Hippocampal formation (tissue), 2 donors: ENCODE measurements around the gene FBXO22.
"Not testable (repeated sequence)": the region's sequence is repeated elsewhere in the genome, so short reads cannot be mapped to it uniquely, and the experiment has no call there.

Experiments used
- DNase-seq, 2 donors: peaks; one replicate each; lab custom pipeline; 2025; lab: John Stamatoyannopoulos, UW

FBXO22 gene

DNA sequence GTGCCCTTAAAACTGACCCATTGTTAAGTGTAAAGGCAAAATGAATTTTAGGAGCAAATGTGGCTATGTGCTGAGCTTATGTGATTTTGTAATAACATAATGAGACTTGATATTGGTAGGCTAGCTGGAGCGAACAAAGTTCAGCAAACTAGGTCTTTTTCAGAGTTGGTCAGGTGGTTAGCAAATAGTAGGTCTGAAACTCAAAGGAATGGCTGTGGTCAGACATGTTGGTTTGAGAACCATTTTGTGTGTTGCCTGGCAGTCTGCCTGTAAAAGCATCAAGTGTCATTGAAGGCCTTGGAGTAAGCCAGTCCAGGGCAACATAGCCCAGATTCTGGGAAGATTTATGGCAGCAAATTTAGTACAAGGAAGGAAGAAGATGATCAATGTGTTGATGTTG is 16.4 kb downstream of the FBXO22 start:
- DNase-seq, result no peak

- DNase-seq, result no peak
These were observed 18.3 kb downstream of the FBXO22 start for GRCh38 chr15:75921732-75922703.

DNA sequence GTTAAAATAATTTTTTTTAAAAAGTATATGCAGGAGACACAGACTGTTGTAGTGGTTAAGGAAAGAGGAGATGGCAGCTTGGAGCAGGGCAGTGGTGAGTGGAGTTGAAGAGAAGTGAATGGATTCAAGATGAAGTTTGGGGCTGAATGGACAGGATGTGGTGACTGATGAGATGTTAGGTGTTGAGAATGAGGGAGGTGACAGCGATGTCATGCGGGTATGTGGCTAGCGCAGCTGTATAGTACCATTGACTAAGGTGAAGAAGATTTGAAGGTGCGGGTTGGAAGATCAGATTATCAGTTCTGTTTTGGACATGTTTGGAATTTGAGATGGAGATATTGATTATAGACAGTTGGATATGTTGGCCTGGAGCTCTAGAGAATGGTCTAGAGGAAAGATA is 20.1 kb downstream of the FBXO22 start:
- DNase-seq, result no peak

DNA sequence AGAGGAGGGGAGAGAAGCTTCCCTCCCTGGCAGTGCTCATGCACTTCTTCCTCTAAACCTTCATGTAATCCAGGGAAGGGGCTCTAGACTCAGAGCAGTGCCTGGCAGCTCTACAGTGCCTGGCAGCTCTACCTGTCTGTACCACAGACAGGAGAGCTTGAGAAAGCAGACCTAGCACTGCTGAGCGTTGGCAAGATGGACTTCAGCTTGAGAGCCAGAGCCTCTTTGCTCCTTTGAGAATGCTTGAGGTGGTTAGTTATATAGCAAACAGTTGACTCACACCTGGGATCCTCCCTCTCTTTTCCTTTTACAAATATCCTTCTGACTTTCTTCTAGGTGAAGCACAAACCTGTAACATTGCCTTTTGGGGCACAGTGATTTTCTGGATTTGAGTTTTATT is 20.9 kb downstream of the FBXO22 start:
- no peak for DNase-seq

GRCh38 chr15:75925440-75925839 is 21.8 kb downstream of the FBXO22 start:
- DNase-seq, result no peak

DNA sequence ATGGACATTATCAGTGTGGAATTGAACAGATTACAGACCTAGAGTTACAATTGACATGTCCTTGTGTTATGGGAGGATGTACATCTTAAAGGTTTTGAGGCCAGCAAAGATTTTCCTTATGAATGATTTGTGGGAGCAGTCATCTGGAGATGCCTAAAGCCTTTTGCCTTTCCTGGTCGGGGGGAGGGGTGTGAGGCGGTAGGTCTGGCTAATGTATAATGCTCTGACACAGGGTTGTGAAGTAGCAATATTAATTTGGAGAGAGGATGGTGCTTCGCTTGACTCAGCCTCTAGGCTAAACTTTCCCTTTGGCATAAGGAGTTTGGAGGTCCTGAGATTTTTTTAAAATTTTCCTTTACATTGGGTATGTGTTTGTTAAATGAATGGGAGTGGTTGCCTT is 23.3 kb downstream of the FBXO22 start:
- DNase-seq, result no peak

DNA sequence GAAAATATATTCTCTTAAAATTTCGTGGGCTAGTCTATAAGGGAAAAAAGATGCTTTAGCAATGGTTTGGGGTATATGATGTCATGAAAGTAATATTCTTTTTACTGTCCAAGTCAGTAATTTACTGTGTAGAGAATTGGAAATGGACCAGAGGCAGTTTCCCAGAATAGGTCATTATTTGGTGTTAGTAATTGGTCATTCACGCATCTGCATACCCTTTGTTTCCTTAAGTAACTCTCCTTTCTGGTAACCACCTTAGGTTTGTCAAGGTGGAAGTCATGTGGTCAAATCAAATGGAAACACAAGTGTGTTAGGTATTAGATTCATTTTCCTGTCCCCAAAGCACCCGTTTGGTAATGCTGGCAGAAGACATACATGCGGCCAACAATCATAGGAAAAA is 23.9 kb downstream of the FBXO22 start:
- no peak for DNase-seq

DNA sequence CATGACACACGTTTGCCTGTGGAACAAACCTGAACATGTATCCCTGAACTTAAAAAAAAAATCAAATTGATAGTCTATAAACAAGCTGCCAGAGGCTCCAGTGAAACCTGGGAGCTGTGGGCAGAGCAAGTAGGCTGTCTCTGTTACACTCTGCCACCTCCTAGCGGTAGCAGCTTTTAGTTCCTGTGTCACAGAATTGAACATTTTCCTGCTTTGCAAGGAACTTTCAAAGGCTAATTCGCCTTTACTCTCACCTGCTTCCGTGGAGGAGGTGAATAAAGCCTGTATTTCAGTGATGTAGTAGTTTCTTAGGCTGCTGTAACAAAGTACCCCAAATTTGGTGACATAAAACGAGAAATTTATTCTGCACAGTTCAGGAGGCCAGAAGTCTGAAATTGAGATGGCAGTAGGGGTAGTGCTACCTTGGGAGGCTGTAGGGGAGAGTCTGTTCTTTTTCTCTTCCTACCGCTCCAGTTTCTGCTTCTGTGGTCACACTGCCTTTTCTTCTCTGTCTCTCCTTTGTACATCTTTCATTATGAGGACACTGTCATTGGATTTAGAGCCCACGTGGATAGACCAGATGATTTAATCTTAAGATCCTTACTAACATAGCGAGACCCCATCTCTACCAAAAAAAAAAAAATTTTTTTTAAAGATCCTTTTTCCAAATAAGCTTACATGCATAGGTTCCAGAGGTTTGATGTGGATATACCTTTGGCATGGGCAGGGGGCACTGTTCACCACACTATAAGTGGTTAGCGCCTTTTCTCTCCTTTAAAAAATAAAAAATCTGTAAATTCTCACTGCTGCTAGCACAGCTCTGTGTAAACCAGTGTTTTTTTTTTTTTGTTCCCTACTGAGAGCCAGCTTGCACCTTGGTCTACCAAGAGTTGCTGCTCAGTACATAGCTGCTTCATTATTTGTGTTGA is 25.3 kb downstream of the FBXO22 start:
- no peak for DNase-seq

DNA sequence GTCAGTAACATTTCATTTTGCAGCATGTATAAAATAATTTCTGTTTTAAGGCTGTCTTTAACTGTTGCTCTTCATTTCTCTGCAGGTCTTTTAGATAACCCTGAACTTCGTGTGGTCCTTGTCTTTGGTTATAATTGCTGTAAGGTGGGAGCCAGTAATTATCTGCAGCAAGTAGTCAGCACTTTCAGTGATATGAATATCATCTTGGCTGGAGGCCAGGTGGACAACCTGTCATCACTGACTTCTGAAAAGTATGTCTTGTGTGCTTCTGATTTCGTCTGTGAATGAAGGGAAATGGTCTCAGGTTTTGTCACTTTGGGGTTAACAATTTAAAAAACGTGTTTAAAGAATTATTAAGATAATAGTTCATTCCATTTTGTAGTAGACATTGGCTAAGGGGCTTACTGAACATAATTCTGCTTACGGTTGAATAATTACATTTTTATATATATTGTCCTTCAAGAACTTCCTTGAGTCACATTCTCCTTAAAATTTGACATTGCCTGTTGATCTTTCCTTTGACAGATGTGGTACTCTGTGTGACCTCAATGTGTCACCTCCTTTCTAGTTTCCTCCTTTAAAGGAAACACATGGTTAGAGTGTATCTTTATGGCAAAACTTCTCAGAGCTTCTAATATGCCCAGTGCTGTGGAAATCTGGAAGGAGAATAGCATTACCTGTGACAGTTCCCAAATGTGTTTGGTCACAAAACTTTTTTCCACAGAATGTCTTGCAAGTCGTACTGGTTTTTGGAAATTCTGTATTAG is 26.3 kb downstream of the FBXO22 start:
- no peak for DNase-seq

- DNase-seq, result no peak
These were observed 27.2 kb downstream of the FBXO22 start for GRCh38 chr15:75930866-75931265.

- DNase-seq, result no peak
These were observed 38.8 kb downstream of the FBXO22 start for GRCh38 chr15:75942464-75942863.

DNA sequence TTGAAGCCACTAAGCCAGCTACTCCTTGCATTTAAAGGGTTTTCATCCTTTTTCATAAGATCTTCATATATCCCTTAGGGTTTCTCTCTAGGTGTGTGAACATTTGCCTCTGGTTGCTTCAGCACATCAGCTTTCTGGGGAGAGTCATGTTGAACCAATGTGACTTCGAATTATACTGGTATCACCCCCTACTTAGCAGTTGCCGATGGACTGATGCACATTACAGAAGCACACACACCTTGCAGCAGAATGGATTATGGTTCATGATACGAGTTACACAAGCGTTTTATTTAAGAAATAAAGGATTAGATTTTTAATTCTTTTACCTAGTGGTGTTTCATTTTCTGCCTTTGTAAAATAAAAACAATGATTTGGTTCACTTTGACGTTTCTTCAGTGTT is 39.6 kb downstream of the FBXO22 start:
- no peak for DNase-seq

DNA sequence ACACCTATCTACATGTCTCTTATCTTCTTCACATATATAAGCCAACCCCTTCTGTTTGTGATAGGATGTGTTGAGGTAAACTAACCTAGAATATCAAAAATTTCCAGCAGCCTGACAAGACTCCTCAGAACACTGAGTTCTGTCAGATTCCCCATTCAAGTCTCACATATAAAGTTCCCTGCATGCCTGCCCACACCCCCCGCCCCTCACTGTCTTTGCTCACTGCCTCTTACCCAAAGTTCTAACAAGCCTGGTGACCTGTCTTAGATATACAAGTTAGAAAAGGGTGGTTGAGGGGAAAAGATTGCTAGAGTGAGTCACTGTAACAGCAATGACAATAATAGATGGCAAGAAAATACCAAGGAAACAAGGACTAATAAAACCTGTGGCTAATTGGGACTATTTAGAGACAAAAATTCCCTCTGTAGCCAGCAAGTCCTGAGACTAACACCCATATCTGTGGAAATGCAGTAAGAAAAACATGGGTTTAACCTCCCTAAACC is 40.1 kb downstream of the FBXO22 start:
- DNase-seq, result no peak

DNA sequence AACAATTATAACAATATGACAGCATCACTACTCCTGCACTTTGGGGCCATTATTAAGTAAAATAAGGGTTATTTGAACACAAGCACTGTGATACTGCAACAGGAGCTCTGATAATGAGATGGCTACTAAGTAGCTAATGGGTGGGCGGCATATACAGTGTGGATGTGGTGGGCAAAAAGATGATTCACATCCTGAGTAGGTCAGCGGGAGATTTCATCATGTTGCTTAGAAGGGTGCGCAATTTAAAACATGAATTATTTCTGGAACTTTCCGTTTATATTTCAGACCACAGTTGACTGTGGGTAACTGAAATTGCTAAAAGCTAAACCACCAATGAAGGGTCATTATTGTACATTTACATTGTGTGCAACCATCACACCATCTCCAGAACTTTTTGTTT is 42.3 kb downstream of the FBXO22 start:
- no peak for DNase-seq

GRCh38 chr15:75947092-75947491 is 43.4 kb downstream of the FBXO22 start:
- DNase-seq, result no peak

GRCh38 chr15:75948761-75949296 is 45.2 kb downstream of the FBXO22 start:
- DNase-seq, result no peak

- DNase-seq, result no peak
These were observed 48.8 kb downstream of the FBXO22 start for GRCh38 chr15:75952525-75952924.

DNA sequence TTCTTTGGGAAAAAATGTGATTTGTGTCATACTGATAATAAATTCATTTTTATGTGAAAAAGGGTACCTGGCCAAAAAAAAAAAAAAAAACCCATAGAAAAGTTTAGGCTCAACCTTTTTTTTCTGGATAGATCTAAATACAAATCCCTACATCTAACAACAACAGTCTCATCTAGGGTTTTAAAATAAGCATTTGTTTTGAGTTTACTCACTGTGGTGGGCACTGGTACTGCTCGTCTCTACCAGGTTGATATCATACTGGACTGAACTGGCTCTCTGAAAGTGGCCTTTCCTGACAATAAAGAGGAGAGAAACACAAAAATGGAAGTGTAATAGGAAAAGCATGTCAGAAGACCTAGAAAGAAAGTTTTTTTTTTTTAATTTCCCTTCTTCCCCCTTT is 52.0 kb downstream of the FBXO22 start:
- no peak for DNase-seq

DNA sequence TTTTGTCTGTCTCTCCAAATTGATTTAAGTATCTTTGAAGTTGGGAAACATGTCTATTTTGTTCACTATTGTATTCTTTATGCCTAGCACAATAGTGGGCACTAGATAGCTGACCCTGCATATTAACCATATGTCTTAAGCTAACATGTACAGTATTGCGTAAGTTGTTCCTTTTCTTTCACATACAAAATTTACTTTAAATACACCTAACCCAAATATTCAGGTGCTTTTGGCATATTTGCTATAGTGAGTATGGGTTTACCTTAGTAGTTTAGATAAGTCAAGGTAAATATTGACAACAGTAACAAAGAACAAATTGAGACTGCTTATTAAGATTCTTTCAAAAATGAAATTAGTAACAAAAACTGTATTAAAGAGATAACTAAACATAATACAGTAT is 57.7 kb downstream of the FBXO22 start:
- DNase-seq, result no peak

- no peak for DNase-seq
These were observed 62.4 kb downstream of the FBXO22 start for GRCh38 chr15:75966073-75966472.

DNA sequence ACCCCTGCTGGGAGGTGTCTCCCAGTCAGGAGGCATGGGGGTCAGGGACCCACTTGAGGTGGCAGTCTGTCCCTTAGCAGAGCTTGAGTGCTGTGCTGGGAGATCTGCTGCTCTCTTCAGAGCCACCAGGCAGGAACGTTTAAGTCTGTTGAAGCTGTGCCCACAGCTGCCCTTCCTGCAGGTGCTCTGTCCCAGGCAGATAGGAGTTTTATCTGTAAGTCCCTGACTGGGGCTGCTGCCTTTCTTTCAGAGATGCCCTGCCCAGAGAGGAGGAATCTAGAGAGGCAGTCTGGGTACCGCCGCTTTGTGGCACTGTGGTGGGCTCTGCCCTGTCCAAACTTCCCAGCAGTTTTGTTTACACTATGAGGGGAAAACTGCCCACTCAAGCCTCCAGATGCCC is 73.1 kb downstream of the FBXO22 start:
- not testable (repeated sequence) for DNase-seq
